ENCODE measurements around the gene F2.

- TF ChIP-seq CTCF (IDR thresholded peaks at IDR 0.05; ENCODE audit: low read depth, low read length) (no peak), POLR2A (IDR thresholded peaks at IDR 0.05; ENCODE audit: extremely low read depth, insufficient read length) (no peak), MAX (IDR thresholded peaks at IDR 0.05; ENCODE audit: low read depth, low read length) (no peak)
Observed at GRCh38 chr11:46736146-46736545, 17.1 kb downstream of the F2 start.
